HG03196 (cell line): ENCODE measurements around the gene IL5.
"Not testable (repeated sequence)": the region's sequence is repeated elsewhere in the genome, so short reads cannot be mapped to it uniquely, and the experiment has no call there.

Source experiments
- ATAC-seq: cut with Tn5 transposase; IDR thresholded peaks from one replicate; pipeline ENCODE4 v1.9.1; 2021; ENCODE audit not compliant: unreplicated experiment

IL5 gene

DNA sequence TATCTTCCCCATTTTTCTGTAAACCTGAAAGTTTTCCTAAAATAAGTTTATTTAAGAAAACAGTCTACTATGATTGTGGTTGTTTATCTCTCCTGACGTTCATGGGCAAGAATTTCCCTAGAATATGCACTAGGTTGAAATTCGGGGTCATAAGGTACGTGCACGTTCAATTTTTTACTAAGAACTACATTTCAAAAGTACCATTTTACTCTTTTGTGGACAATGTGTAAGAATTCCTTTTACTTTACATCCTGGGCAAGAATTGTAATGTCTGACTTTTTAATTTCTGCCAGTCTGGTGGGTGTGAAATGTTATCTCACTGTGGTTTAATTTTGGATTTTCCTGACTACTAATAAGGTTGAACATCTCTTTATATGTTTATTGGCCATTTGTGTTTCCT lies 12.4 kb downstream of the IL5 start:
- ATAC-seq = no peak

DNA sequence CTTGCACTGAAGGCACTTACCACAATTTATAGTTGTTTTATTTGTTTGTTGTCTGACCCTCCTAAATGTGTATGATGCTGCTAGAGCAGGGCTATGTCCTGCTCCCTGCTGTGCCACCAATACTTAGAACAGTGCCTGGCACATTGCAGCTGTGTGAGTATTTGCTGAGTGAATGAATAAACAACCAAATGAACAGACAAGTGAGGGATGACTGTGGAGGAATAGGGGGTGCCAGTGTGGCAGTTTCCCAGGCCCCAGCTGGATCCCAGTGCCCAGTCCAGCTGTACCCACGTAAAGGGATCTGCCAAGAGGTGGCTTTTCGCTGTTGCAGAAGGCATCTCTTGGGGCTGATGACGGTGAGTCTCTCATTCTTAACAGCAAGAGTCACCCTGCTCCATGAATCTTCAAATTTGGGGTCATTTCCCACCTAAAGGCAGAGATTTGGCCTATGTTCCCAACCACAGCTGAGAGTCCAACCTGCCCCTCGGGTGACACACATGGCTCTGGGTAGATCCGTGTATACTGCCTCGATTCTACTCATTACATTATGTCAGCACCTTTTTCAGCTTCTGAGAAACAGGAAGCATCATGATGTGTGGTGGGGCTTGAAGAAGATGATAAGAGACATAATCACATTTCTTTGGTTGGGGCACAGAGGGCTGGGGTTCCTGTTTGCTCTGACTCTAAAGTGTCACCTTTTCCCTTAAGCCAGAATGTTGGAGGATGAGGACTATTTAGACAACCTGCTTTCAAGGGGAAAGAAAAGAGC lies 14.3 kb downstream of the IL5 start:
- ATAC-seq = no peak

DNA sequence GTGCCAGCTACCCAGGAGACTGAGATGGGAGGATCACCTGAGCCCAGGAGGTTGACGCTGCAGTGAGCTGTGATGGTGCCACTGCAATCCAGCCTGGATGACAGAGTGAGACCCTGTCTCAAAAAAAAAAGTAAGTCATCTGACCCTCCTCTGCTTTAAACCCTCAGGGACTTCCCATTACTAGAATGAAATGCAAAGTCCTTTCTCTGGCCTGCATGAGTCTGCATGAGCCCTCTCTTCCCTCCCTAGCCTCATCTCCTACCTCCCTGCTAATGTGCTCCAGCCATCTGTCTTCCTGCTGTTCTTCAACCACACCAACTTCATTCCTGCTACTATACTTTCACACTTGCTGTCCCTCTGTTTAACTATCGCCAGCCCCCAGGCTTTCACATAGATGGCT lies 15.3 kb downstream of the IL5 start:
- no peak for ATAC-seq

DNA sequence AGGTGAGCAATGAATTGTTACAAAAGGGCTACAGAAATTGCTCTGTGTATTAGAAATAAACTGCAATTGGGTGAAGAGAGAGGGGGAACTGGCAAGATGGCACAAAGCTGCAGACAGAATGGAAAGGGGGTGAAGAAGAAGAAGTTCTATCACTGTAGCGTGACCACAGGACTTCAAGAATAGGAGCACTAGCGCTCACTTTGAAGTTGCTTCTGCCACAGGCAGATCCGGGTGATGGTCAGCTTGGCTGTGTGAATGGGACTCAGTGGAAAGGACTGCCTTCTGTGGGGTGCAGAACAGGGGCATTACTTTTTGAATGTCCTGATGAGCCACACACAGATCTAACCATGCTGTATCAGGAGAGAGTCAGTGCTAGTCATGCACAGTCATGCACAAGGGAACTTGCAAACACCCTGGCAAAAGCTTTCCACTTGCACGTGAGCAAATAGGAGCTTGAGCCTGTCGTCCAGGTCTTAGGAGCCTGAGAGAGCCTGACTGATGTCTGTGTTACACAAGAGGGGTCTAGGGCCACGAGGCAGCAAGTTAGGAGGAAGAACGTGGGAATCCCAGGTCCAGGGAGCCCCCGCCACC lies 16.3 kb downstream of the IL5 start:
- ATAC-seq = no peak

DNA sequence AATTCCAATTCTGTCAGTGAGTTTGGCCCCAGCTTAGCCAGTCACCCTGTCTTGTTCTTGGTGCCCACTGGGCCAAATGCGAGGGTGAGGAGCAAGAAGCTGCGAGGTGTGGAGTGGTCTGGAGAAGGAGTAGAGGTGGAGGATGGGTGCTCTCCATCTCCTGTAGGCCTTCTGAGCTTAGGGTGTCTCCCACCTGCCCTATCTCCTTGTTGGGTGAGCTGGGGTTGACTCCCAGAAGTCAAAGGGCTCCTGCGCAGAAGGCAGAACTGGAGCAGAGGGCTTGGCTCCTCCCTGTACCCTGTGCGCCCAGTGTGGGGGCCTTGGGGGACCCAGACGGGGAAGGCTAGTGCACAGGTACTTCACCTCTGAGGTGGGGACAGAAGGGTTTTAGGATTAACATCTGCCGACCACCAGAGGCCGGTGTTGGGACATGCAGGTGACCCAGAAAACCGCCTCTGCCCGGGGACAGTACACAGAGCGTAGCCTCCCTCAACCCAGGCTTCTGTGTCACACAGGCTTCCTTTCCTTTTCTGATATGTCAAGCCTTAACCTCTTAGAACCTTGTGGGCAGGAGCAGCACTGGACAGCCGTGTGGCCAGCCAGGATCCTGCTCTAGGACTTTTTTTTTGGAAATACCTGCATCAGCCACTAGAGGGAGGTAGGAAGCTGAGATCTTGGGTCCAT lies 16.9 kb downstream of the IL5 start:
- no peak for ATAC-seq

DNA sequence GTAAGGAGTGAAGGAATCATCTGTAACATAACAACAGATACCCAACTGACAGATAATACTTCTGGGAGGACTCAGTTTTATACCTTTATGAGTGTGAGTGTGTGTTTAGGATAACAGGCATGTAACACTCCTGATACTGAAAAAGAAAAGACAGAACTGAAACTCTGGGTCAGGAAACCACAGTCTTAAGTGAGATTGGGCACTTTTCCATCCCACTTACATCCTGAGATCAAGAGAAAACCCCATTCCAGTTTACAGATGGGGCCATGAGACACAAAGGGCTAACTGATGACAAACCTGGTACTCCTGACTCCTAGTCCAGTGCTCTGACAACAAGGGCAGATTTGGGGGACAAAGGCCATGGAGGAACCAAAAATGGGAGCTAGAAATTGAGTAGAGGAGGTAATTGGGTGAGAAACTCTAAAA lies 18.0 kb downstream of the IL5 start:
- ATAC-seq = peak; percentile 81

DNA sequence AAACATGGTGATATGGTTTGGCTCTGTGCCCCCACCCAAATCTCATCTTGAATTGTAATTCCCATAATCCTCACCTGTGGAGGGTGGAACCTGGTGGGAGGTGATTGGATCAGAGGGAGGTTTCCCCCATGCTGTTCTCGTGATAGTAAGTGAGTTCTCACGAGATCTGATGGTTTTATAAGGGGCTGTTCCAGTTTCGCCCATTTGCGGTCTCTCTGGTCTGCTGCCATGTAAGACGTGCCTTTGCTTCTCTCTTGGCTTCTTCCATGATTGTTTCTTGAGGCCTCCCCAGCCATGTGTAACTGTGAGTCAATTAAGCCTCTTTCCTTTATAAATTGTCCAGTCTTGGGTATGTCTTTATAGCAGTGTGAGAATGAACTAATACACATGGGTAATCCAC lies 18.4 kb downstream of the IL5 start:
- not testable (repeated sequence) for ATAC-seq

DNA sequence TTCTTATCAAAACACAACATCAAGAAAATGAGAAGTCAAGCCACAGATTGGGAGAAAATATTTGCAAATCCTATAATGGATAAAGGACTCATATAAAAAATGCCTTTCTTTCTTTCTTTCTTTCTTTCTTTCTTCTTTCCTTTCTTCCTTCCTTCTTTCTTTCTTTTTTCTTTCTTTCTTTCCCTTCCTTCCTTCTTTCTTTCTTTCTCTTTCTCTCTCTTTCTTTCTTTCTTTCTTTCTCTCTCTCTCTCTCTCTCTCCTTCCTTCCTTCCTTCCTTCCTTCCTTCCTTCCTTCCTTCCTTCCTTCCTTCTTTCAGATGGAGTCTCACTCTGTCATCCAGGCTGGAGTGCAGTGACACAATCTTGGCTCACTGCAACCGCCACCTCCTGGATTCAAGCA lies 21.3 kb downstream of the IL5 start:
- not testable (repeated sequence) for ATAC-seq

DNA sequence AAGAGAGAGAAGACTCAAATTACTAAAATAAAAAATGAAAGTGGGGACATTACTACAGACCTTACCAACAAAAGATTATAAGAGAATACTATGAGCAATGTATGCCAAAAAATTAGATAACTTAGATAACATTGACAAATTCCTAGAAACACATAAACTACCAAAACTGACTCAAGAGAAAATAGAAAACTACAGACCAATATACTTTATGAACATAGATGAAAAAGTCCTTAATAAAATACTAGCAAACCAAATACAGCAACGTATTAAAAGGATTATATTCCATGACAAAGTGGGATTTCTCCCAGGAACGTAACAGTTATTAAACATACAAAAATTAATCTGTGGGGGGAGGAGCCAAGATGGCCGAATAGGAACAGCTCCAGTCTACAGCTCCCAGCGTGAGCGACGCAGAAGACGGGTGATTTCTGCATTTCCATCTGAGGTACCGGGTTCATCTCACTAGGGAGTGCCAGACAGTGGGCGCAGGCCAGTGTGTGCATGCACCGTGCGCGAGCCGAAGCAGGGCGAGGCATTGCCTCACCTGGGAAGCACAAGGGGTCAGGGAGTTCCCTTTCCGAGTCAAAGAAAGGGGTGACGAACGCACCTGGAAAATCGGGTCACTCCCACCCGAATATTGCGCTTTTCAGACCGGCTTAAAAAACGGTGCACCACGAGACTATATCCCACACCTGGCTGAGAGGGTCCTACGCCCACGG lies 29.5 kb downstream of the IL5 start:
- ATAC-seq = not testable (repeated sequence)

DNA sequence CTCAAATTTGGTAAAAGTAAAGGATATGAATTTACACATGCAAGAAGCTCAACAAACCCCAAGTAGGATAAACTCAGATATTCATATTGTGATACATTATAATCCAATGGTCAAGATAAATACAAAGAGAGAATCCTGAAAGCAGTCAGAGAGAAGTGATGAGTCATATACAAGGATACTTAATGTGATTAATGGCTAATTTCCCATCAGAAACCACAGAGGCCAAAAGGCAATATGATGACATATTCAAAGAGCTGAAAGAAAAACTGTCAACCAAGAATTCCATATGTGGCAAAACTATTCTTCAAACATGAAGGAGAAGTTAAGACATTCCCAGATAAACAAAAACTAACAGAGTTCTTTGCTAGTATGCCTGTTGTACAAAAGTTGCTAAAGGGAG lies 33.2 kb downstream of the IL5 start:
- ATAC-seq = no peak

DNA sequence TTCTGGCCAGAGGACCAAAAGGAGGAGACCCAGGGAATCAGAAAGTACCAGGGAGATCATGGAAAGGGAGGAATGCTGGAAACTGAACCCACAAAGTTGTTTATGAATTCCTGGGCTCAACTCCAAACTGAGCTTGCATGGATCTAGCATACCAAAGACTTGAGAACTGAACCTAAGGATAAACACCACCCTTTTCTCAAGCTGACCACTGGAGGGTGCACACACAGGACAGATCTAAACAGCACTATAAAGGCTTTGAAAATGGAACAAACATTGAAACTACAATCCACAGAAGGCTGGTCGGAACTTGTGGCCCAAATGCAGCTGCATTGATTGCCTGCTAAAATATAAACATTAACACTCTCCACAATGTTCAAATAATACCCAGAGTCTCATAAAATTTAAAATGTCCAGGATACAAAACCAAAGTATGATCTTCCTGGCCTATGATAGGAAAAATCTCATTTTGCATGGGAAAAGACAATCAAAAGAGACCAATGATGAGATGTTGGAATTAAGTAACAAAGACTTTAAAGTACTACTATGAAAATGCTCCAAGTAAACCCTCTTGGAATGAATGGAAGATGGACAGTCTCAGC lies 37.1 kb downstream of the IL5 start:
- no peak for ATAC-seq

DNA sequence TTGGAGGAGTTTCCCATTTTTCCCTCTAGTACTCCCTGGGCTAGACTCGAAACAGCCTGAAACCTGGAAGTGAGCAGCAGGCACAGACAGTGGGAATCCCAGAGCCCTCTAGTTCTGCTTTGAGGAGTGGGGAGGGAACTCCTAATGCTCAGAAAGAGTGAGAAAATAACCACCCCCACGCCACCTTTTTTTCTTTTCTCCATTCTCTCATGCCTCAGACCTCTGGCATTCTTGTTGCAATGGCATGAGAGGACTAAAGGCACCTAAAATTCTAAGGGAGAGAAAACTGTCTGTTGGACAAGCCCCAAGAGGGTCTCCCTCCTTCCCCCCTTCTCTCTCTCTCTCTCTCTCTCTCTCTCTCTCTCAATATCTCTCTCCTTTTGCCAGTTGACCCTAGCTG lies 37.7 kb downstream of the IL5 start:
- no peak for ATAC-seq

DNA sequence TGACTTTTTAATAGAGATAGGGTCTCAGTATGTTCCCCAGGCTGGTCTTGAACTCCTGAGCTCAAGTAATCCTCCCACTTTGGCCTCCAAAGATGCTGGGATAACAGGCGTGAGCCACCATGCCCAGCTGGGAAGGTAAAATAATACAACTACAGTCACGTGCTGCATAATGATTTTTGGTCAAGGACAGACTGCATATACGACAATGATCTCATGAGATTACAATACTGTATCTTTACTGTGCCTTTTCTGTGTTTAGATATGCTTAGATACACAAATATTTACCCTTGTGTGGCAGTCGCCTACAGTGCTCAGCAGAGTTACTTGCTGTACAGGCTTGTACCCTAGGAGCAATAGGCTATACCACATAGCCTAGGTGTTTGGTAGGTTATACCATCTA lies 38.6 kb downstream of the IL5 start:
- no peak for ATAC-seq

DNA sequence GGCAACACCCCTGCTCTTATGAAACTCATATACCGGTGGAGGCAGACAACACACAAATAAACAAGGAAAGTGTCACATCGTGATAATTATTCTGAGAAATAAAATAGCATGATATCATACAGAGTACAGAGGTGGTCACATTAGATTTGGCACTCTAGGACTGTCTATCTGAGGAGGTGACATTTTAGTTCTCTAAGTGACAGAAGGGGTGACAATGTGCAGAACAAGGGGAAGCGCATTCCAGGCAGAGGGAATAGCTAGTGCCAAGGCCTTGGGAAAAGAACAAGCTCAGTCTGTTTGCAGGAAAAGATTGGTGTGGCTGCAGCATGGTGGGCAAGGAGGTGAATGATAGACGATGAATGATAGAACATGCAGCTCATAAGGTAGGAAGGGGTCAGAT lies 40.1 kb downstream of the IL5 start:
- no peak for ATAC-seq

DNA sequence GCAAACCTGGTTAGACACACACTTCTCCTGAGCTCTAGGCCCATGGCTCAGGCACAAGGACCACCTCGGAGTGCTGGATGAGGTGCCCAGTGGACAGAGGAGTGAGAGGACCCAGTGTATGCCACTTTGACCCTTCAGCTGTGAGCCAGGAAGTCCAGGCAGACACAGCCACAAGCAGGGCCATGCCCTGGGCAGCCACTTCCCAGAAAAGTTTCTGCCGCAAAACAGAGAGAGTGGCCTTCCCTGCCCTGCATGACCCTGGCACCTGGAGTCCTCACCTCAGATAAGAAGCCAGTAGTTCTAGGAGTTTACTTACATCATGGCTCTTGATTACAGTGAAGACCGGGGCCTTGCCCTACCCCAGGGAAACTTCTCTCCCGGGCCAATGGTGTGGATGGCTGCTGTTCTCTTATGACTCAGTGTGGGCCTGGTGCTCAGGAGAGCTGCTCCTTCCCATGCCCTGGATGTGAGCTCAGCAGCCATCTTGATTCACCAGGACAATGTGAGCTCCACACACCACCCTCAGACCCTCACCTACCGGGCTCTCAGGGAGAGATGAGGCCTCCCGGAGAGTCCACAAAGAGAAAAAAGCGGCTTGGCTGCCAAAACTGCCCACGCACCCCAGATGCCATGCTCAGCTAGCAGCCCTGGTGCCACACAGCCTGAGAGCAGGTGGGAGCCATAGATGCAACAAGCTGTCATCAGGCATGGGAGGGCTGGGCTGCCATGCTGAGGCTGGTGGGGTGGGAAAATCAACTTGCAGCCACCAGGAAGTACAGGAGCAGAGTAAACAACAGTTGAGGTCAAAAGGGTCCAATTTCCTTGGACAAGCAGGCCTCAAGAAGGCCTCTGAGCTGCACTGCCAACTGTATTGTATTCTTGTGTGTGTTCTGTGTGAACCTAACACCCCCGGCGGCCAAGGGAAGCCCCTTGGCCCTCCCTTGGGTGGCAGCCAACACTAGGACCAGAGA lies 41.1 kb downstream of the IL5 start:
- ATAC-seq = no peak

DNA sequence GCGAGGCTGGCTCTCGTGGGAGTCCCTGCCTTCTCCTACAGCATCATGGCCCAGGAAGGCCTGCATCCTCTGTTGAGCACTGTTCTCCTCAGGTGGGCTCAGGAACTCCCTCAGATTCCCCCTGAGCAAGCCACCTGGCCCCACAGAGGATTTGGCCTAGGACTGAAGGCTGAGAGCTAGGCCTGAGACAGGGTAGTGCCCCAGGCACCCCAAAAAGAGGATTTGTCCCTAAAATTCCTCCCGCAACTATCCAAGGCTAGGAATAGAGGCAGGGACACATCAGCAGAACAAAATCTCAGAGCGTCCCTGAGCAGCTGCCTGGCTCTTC lies 41.7 kb downstream of the IL5 start:
- no peak for ATAC-seq

DNA sequence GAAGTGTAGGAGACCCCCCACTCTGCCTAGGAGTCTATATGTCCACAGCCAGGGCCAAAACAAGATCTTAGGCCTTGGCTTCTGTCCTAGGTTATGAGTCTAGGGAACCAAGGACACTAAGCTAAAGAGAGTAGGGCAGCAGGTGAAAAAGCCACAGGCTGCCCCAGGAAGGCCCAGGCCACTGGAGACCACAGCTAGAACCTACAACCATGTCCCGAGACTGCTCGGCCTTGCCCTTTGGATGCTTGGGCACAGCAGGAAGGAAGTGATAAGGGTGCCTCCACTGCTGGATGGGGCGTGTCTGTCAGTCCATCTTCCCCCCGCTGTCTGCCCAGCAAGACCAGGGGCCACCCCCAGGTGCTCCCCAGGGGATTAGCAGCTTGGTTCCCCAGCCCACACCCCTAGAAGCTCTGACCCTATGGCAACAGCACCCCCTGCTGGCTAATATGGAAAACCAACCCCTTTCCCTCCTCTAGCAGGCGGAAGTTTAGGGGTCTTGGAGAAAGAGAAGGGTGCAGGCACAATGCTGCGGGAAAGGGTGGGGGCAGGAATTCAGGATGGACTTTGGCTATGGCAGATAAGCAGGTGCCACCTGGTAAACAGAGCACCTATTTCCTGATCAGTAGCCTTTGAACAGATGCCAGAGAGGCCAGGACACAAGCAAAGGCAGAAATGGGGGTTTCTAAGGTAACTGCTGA lies 42.2 kb downstream of the IL5 start:
- peak; percentile 26 for ATAC-seq

DNA sequence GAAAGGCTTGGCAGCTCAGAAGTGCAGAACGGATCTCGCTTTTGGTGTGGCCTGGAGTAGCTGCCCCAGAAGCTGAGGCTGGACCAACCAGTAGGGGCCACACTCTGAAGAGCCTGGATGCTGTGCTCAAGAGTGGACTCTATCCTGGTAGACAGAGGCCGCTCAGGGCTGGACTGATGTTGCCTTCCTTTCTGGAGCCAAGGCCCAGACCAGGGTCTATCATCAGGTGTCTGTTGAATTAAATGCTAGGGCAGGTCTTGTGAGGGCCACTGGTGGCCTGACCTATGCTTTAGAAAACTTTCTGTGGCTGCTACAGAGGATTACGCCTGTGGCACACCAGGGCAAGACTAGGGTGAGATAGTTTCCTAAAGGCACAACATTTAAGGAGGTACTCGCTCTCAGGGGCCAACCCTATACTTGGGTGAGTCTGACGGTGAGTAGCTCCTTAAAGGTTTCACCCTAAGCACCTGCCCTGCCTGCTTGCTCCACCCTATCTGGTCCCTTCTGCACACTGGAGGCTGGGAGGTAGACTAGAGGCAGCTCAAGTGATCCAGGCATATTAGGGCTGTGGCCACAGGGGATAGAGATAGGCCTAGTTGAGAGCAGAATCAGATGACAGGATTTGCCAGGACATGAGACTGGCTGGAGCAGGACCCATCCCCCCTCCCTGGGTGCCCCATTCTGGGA lies 42.9 kb downstream of the IL5 start:
- no peak for ATAC-seq
